GM12874 (cell line): ENCODE measurements around the gene FMNL2.

Experiments
- CTCF ChIP-seq: IDR thresholded peaks from 2 replicates; pipeline ENCODE4 v1.5.1; 2011; ENCODE audit warnings: low read depth, mild to moderate bottlenecking, control low read depth, low read length, moderate library complexity; ENCODE audit not compliant: insufficient read depth

The FMNL2 gene

DNA sequence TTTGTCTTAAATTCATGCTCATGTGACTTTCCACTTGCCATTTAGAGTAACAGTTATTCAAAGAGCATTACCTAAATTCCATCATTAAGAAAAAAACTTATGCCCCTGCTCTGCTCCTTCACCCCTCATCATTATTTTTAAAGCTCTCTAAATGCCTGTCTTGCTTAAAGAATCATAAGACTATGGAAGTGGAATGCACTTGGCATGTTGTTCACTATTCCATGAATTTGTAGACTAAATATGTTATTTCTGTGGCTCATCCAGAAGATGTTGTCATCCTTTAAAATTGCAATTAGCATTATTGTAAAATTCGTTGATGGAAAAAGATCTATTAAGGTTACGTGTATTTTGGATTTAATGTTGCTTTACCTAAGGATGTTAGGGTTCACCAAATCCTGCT is 61.8 kb downstream of the FMNL2 start:
- no peak for TF ChIP-seq CTCF

- TF ChIP-seq CTCF: no peak
Observed at GRCh38 chr2:152399003-152399402, 64.0 kb downstream of the FMNL2 start.

GRCh38 chr2:152400607-152401214 is 65.7 kb downstream of the FMNL2 start:
- TF ChIP-seq CTCF: no peak

DNA sequence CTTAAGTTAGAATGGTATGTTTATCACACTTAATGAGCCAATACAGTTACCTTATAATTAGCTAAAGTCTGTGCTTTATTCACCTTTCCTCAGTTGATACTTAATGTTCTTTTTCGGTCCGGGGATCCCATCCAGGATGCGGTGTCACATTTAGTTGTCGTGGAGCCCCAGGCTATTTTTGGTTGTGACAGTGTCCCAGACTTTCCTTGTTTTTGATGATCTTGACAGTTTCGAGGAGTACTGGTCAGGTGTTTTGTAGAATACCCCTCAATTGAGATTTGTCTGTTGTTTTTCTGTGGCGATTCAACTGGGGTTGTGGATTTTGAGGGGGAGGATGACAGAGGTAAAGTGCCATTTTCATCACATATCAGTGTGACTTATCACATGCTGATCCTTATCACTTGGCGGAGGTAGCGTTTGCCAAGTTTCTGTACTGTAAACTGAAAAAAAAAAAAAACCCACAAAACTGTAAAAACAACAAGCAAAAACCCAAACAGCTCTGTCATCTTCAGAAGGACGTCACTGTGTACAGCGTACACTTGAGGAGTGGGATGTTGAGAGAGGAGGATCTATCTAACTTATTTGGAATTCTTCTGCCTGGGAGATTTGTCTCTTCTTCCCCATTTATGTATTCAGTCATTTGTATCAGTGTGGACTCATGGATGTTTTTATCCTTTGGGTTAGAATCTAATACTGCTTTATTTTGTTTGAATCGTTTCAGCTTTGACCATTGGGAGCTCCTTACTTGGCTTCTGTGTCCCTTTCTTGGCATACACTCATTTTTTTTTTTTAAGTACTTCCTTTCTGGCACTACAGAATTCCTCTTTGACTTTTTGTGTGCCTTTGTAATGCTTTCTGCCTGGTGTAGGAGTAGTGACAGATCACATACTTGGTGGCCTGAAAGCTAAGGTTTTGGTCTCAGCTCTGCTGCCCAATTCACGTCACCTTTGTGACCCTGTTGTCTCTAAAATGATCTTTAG is 68.1 kb downstream of the FMNL2 start:
- TF ChIP-seq CTCF: no peak

- TF ChIP-seq CTCF: no peak
Observed at GRCh38 chr2:152405206-152406118, 70.5 kb downstream of the FMNL2 start.

- TF ChIP-seq CTCF: no peak
Observed at GRCh38 chr2:152406119-152406835, 71.3 kb downstream of the FMNL2 start.
